Stimulated activated CD4-positive, alpha-beta T cell treated with anti-CD3 and anti-CD28 coated beads, TNF-alpha, amount 100 ng/mL, for 24 hours (primary cell): ENCODE data around the gene CNTNAP5.

Source experiments
- DNase-seq, 3 experiments: peaks; one replicate each; pipeline ENCODE4 v3.0.0-alpha.2; 2020; ENCODE audit warnings: low read depth in 3 of 3

CNTNAP5 gene

DNA sequence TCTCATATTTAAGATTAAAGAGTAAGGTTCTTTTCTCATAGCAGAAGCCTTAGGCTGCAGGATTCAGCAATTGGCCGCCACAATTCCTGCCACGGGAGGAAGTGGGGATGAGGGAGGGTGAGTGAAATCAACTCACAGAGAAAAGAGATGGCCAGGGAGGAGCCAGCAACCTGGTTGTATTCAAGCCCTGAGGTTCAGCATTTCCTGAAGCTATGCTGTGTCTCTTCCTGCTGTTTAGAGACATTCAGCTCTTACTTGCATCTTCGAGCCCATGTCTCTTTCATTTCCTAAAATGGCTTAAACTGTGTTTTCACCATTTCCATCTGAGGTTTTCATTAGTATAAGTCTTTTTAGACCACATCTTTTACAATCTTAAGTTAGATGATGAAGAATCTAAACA is 522.6 kb downstream of the CNTNAP5 start:
- DNase-seq, result no peak

DNA sequence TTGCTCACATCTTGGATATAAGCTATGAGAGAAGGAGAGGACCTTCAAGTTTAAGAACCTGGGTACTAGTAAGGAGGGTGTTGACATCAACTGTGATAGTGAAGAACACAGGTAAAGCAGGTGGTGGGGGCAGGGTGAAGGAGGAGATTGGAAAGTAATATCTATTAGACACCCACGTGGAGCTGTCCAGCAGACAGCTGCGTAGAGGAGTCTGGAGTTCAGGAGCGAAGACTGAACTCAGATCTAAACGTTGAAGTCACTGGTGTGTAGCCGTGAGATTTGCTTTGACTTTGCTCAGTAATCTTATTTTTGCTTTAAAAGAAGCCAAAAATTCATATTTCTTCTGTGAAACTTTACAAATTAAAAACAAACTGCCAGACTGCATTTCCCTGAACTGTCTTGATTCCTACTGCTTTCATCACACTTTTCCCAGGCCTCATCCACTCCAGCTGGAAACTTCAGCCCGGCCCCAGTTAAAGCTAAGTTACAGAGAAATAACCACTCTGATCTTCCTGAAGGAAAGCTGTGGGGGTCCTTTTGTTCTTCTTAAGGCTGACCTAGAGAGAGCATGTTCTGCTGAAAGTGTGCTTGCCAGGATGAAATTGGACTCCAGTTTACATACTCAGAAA is 533.3 kb downstream of the CNTNAP5 start:
- DNase-seq, result no peak

DNA sequence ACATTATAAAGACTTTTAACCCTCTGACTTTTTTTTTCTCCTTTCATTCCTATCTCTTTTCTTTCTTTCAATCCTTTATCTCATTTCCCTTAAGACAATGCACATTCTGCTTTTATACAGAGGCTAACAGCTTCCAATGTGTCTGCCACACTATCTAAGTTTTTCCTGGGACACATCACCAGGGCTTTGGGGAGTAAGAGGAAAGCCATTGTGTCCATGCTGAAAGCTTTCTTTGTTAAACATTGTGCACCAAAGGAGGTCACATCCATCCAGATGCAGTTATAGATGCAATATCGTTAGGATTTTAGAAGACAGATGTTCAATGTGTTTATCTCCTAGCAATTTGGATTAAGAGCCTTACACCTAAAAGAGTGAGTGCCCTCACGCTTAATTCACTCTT is 534.1 kb downstream of the CNTNAP5 start:
- no peak for DNase-seq

DNA sequence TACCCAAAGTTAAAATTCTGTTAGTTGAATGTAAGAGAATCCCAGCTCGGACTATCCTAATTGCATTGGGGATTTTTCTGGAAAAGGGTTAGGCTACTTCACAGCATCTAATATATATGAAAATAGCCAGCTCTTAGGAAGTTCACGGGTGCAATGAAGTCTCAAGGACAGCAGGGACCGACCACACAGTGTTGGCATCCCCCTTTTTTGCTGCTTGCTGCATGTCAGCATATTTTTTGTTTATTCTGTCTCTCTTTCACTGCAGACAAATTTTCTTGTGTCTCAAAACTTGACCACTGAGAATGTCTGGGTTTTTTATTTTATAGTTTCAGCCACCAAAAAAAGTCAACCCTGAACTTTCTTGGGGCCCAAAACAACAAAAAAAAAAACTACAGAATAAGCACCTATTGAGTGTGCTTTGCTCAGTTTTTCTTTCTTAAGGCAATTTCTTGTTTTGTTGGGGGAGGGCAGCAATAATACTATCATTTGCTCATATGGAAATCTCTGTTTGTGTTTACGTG is 535.6 kb downstream of the CNTNAP5 start:
- no peak for DNase-seq

DNA sequence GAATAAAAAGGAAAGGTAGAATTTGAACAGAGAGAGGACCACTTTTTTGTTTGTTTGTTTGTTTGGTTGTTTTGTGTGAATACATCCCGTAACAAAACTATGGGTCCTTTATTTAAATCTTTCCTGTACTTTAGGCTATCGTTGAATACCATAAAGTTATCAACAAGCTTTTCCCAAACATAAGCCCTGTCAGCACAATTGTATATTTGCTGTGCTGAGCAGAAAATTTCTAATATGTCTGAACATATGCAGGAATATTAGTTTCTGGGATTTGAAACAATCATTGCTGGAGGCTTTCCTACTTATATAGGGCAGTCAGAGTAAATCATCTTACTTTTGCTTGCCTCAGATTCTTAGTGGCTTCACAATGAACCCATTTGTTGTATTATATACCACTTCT is 536.4 kb downstream of the CNTNAP5 start:
- no peak for DNase-seq

DNA sequence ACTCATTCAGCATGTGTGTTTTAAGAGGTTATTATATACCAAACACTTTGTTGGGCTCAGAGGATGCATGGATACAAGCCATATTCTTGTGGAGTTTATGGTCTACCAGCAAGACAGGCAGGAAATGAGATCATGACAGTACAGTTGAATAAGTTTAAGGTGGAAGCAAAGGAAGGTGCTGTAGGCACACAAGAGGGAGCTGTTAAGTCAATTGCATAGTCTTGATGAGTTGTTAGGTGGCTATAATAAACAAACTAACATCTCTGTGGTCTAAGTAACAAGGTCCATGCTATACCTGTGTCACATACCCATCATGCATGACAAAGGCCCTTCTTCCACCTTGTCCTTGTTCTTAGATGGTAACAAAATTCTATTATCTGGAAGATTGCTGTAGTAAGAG is 538.3 kb downstream of the CNTNAP5 start:
- DNase-seq, result no peak

DNA sequence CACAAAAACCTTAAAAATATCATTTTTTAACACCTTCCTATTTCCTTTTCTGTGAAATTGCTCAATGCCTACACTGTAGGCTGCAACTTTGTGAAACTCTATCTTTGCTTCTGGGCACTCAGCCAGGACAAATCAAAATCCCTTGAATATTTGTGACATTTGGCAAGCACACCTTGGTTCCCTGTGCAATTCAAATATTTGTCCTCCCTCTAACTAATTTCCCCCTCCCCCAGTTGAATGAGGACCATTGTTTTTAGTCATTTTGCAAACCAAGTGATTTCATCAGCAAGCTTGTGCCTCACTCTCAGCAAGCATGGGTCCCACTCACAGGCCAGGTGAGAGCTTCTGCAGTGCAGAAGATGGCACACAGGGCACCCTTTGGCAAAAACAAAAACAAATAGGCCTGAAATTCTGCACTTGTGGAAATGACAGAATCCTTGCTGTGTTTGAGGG is 541.5 kb downstream of the CNTNAP5 start:
- no peak for DNase-seq

DNA sequence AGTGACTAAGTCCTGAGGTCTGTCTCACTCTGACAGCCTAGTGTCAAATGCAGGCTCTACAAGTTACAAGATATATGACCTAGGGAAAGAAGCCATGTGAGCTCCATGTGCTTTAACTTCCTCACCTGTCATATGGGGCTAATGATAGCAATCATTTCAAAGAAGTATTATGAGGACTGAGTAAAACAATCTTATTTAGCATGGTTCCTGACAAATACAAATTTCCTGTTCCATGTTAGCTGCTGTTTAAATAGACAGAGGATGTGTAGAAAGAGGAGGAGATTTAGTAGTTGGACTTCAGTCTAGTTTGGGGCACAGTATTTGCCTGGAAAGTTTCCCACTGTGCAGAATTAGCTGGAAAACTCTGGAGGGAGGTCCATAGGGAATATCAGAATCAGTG is 545.8 kb downstream of the CNTNAP5 start:
- DNase-seq, result no peak

DNA sequence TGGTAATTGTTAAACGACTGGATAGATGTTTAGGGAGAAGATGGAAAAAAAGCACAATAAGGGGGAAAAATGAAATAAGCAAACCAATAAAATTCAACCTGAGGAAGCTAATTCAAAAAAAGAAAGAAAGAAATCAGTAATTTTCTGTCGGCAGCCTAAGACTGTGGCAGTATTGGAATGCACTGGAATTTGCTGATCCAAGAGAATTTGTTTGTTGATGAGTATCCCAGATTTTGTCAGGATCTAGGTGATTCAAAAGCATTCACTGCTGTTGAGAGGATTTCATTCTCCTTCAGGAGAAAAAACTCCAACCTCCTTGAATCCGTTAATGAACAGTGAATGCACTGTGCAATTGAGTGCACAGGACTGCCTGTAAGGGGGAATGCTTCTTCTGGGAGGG is 546.7 kb downstream of the CNTNAP5 start:
- no peak for DNase-seq

DNA sequence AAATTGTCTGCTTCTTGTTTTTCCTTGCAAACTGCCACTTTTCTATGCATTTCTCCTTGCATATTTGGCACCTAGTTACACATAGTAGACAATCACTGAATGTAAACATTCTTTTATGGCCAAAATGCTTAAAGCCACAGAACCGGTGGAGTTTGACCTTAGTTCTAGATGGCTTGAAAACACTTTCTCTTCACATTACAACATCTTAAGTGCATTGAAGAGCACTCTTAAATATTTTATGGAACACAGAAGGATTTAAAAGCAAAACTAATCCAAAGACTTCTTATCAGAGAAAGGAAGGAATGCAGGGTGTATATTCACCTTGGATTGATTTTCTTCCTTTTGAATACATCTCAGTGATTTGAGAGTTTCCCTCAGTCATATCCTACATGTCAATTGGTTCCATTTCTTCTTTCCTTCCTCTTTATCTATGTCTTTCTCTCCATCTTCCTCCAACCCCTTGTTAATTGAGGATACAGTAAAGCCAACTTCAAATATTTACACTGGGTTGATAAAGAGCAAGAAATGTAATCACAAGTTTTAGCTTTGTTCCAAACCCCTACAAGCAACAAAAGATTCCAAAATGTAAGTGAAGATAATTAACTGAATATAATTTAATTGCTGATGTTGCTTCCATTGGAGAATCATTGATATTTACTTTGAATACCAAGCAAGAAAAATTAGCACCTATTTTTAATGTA is 548.0 kb downstream of the CNTNAP5 start:
- DNase-seq, result no peak

DNA sequence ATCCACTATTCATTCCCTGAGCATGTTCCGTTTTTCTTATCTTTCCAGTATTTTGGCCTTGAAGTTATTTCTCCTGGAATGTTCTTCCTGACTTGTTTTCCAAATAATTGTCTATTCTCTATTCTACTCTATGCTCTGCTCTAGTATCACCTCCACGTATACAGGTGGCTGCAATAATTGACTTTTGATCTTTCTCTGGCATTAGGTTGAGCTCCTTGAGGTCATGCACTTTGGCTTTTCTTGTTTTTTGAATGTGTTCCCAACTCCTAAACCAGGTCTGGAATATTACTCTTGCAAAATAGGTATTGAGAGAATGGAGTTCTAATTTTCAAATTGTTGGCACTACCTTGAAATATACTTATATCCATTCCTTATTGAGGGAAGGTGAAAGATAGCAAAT is 550.4 kb downstream of the CNTNAP5 start:
- no peak for DNase-seq

DNA sequence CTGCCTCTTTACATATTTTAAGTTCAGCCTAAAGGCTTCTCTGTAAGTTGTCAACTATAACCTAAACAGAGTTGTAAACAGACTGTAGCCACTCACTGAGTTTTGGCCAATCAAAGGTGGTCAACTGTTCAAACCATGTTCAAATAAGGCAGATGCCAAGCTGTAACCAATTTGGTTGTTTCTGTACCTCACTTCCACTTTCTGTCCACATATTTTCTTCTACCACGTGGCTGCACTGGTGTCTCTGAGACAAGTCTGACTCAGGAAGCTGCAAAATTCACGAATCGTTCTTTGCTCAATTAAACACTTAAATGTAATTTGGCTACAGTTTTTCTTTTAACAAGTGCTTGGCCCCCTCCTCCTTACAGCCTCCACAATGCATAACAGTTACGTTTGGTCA is 555.2 kb downstream of the CNTNAP5 start:
- DNase-seq, result no peak

DNA sequence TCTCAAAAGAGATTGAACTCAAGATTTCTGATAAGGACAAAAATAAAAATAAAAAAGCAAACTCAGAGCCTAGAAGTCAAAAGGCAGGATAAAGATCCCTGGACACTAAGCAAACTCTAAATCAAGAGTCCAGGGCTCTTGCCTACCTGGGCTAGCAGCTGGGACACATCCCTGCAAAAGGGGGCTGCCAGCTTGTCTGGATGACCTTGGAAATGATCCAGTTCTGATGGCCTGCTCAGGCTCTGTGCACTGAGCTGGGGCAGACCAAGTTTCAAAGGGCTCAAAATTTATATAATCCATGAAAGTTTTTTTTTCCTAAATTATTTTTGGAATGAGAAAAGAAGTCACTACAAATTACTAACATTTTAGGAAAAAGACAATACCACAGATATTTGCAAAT is 557.3 kb downstream of the CNTNAP5 start:
- DNase-seq, result no peak

DNA sequence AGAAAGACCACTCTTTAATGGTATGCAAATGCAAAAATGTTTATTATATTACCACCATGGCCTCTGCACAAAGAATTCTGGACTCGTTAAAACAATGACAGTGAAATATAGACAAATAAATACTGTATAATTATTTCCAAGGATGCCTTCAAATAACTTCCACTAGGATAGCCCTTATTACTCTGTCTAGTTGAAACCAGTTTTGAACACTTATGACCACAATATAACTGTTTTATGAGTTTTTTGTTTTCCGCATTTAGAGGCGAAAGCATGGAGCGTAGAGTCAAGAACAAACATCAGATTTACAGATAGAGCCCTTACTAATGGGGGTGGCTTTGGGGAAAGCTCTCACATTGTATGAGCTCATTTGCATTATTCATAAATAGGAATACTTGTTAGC is 559.5 kb downstream of the CNTNAP5 start:
- no peak for DNase-seq

DNA sequence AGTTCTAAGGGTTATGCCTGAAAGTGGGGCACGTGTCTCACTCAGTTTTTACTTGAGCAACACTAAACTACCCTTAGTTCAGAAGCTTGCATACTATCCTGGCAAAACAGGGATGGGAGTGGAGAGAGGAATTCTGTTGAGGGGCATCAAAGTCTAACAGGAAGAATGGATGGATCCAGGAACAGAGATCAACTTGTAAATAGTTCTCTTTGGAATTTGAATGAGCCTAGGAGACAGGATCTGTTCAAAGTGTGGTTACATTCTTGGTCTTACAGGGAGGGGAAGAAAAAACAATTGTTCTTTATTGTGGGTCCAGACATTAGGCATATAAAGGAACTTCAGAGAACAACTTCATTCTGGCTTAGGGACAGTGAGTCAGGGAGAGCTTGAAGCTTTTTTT is 560.2 kb downstream of the CNTNAP5 start:
- DNase-seq, result no peak

DNA sequence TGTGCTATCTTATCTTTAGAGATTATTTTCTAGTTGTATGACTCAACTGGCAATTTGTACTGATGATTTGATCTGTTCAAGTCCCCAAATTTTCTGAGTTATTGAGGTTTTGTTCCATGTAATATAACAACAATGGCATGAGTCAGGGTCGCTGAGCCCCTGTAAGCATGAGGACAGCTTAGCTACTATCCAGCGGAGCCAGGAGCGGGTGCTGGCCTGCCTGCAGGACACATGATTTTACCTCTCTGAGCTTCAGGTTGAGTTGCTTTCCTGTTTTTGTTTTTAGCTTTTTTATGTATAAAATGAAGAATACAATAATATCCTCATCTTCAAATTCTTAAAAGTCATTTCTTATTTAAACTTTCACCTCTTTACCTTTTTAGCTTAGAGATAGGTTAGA is 561.1 kb downstream of the CNTNAP5 start:
- DNase-seq, result no peak

DNA sequence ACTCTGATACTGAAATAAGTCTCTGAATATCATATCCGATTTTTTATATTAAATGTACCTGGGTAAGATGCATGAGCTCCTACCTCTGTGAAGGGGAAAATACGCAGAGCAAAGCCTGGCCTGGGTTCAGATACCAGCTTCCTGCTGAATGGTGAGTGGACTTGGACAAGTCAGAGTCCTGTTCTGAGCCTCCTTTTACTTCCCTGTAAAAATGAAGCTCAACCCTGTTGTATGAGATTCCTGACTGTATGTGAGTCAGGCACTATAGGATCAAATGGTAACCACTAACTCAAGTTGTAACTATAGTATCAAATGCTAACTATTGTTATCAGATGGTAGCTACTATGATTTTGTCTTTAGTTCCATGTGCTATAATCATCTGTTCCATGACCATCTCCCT is 561.7 kb downstream of the CNTNAP5 start:
- DNase-seq, result no peak

DNA sequence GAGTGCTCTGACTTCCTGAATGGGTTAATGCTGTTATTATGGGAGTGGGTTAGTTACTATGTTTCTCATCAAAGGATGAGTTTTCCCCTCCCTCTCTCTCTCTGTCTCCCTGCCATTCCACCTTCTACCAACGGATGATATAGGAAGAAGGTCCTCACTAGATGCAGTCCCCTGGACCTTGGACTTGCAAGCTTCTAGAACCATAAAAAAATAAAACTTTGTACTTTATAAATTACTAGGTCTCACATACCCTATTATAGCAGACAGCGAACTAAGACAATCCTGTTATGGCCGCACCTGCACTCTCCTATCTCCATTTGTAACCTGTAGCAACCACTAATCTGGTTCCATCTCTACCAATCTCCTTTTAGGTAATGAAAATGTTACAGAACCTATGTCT is 564.9 kb downstream of the CNTNAP5 start:
- DNase-seq, result no peak

DNA sequence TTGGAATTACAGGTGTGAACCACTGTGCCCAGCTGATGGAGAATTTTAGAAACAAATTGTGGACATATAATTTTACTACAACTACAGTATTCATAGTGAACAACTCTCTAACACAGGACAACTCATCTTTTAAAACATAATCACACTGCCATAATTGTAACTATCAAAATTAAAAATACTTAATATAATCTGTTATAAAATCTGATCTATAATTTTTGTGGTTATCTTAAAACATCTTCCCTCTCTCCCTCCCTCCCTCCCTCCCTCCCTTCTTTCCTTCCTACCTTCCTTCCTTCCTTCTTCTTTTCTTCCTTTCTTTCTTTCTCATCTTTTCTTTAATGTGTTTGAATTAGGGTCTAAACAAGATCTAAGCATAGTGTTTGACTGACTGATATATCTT is 577.7 kb downstream of the CNTNAP5 start:
- DNase-seq, result no peak

DNA sequence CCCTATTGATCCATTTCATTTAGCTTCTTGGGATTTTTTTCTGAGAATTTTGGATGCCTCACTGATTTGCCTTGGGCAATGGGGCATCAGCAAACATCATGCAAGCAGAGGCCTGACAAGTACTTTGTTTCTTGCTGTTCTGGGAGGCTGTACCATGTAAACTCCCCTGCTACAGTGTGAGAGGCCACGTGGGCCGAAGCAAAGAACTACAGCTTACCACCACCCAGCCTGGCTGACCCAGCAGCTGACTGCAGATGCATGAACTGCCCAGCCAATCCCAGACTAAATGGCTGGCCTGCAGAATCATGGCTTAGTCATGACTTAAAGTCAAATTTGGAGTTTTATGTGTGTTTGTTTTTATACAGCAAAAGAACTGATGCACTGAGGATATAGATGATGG is 579.9 kb downstream of the CNTNAP5 start:
- DNase-seq, result no peak

DNA sequence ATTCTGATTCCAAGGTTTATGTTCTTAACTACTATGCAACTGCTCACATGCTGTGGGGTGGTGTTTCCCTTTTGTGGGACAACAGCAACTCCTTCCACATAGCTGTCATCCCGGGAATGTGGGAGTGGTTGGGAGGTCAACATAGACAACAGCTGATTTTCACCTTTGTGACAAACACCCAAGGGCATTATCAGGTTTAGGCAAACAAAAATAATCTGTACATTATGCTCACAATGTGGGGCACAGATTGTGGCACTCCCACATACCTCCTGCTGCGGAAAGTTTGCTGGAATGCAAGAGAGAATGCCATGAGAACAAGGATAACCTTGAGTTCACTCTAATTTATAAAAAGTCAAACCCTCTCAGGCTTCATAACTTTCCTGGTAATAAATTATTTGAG is 582.6 kb downstream of the CNTNAP5 start:
- no peak for DNase-seq

DNA sequence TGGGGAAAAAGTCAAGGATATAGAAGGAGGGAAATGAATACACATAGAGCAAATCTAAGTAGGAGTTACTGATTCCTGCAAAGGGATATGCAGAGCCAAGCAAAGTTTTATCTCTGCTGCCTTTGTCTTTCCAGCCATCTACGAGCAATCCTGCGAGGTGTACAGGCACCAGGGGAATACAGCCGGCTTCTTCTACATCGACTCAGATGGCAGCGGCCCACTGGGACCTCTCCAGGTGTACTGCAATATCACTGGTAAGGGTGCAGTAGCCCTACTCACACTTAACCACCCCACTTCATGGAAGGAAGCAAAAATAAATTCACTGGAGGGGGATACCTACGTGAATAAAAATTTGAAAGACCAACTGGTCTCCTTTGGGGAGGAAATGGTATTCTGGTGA is 584.6 kb downstream of the CNTNAP5 start:
- DNase-seq, result no peak

DNA sequence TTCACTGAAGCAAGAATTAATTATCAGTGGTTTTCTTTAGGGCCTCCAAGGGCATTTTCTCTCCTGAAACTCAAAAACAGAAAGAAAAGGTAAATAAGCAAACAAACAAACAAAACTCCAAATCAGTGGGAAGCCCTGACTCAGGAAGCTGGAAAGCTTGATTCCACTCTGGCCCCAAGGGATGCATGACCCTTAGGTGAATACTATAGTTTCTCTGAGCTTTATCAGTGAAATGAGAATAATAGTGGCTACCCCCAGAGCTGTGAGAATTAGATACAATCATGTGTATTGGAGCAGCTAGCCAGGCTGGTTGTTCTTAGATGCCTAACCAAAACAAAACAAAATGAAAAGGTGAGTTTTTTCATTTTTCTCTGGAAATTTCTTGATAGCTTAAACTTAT is 585.1 kb downstream of the CNTNAP5 start:
- no peak for DNase-seq

DNA sequence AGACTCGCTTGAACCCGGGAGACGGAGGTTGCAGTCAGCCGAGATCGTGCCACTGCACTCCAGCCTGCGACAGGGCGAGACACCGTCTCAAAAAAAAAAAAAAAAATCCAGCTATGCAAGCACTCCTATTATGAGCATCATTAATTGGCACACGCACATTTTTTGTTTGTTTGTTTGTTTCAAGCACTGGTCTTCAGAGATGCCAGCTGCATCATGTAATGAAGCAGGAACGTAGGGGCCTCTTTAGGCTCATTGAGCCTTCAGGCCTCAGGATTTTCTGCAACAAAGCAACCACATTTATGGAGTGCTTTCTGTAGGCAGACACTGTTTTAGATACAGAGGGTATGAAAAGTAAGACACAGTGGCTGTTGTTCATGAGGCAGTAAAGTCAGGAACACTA is 585.8 kb downstream of the CNTNAP5 start:
- no peak for DNase-seq
